Measurements from ENCODE around the gene FUNDC2. TPM values are rescaled to one million over a fixed set of nuclear protein-coding genes. Genes with fewer than 3 reads are reported as not detected.
A peak's percentile ranks its signal among the peaks of the same experiment; 100 is the strongest.

FUNDC2 gene
- total RNA-seq, 4 donors from 2014 or later = 40.2 to 83.3 (median 59.8) TPM

- H3K36me3 ChIP-seq = peaks cover 0 to 12% (median 0%) of the 10 kb centered on the region in 3 donors
- no peaks in the 10 kb centered on the region for H3K9me3 ChIP-seq
- 90 to 97% methylated on average over 18 to 26 of the region's 26 CpGs for WGBS, 2 donors
- no peak overlapping the region for H3K4me3 ChIP-seq
- H3K27me3 ChIP-seq = no peaks in the 10 kb centered on the region
- no peaks in the 10 kb centered on the region for H3K4me1 ChIP-seq
- no peak for DNase-seq (ENCODE audit: low spot score in 2 of 2)
- no peak overlapping the region for H3K27ac ChIP-seq
- TF ChIP-seq EP300 (IDR thresholded peaks at IDR 0.05) = no peak
- TF ChIP-seq CTCF (IDR thresholded peaks at IDR 0.05) = no peak
- TF ChIP-seq POLR2A (IDR thresholded peaks at IDR 0.05) = no peak
Observed at GRCh38 chrX:155086961-155087735, 60.5 kb downstream of the FUNDC2 start.

- DNase-seq (ENCODE audit: low spot score in 2 of 2) = no peak
- H3K4me3 ChIP-seq = no peak overlapping the region
- no peak overlapping the region for H3K27ac ChIP-seq
- H3K27me3 ChIP-seq = no peaks in the 10 kb centered on the region
- H3K36me3 ChIP-seq = peaks cover 0 to 3% (median 0%) of the 10 kb centered on the region in 3 donors
- WGBS, 2 donors = 40 to 42% methylated on average over 4 of the region's 4 CpGs
- TF ChIP-seq CTCF (IDR thresholded peaks at IDR 0.05) (peak; percentile 21 to 43 (median 41)), POLR2A (IDR thresholded peaks at IDR 0.05) (no peak)
- no peaks in the 10 kb centered on the region for H3K4me1 ChIP-seq
- no peaks in the 10 kb centered on the region for H3K9me3 ChIP-seq
Observed at GRCh38 chrX:155094468-155095061, 67.9 kb downstream of the FUNDC2 start.

- H3K27me3 ChIP-seq = no peaks in the 10 kb centered on the region
- H3K4me3 ChIP-seq = no peak overlapping the region
- H3K9me3 ChIP-seq = no peaks in the 10 kb centered on the region
- 83 to 96% methylated on average over 2 of the region's 2 CpGs for WGBS, 2 donors
- H3K4me1 ChIP-seq = peaks cover 0 to 7% (median 0%) of the 10 kb centered on the region in 4 donors
- no peak overlapping the region for H3K27ac ChIP-seq
- no peak for DNase-seq (ENCODE audit: low spot score in 2 of 2)
- TF ChIP-seq EP300 (IDR thresholded peaks at IDR 0.05) = no peak
- TF ChIP-seq CTCF (IDR thresholded peaks at IDR 0.05) = no peak
- peaks cover 0 to 10% (median 0%) of the 10 kb centered on the region in 3 donors for H3K36me3 ChIP-seq
Observed at GRCh38 chrX:155105919-155106318, 79.3 kb downstream of the FUNDC2 start.

- Histone ChIP-seq H3K4me3 (no peak overlapping the region), H3K9me3 (no peaks in the 10 kb centered on the region), H3K27me3 (no peaks in the 10 kb centered on the region), H3K4me1 (peaks cover 0 to 7% (median 0%) of the 10 kb centered on the region in 4 donors), H3K27ac (no peak overlapping the region), H3K36me3 (peaks cover 0 to 10% (median 0%) of the 10 kb centered on the region in 3 donors)
- TF ChIP-seq CTCF (IDR thresholded peaks at IDR 0.05) (no peak), POLR2A (IDR thresholded peaks at IDR 0.05) (no peak), EP300 (IDR thresholded peaks at IDR 0.05) (no peak)
- no peak for DNase-seq (ENCODE audit: low spot score in 2 of 2)
Observed at GRCh38 chrX:155108427-155108826, 81.8 kb downstream of the FUNDC2 start.

Other genes with a start within 250 kb of the FUNDC2 start
- gene MPP1, start 221.4 kb upstream of the FUNDC2 start, total RNA-seq = 10 to 100 TPM; 14.3 to 43.2 (median 17.0) TPM
- gene SMIM9, start 192.2 kb upstream of the FUNDC2 start, total RNA-seq = not detected
- 10 to 100 TPM in 3 of 4 donors, 1 to 10 TPM in 1; 5.5 to 27.3 (median 13.6) TPM for gene F8A1, start 140.5 kb upstream of the FUNDC2 start, total RNA-seq
- 10 to 100 TPM in 3 of 4 donors, 1 to 10 TPM in 1; 7.2 to 28.4 (median 14.6) TPM for gene F8, start 4.1 kb upstream of the FUNDC2 start, total RNA-seq
- gene CMC4, start 44.3 kb downstream of the FUNDC2 start, total RNA-seq = 10 to 100 TPM; 22.2 to 27.0 (median 23.7) TPM
- gene MTCP1, start 44.3 kb downstream of the FUNDC2 start, total RNA-seq = 1 to 10 TPM; 2.7 to 5.3 (median 2.8) TPM
- gene BRCC3, start 44.7 kb downstream of the FUNDC2 start, total RNA-seq = 10 to 100 TPM in 3 of 4 donors, 1 to 10 TPM in 1; 6.9 to 17.7 (median 11.5) TPM
- gene VBP1, start 189.6 kb downstream of the FUNDC2 start, total RNA-seq = 10 to 100 TPM; 23.9 to 35.4 (median 29.6) TPM
- gene RAB39B, start 237.6 kb downstream of the FUNDC2 start, total RNA-seq = 1 to 10 TPM in 1 of 4 donors, under 1 TPM in 3; 0.22 to 1.8 (median 0.87) TPM